ENCODE measurements around the gene PSG4. TPM values are rescaled to one million over a fixed set of nuclear protein-coding genes. Genes with fewer than 3 reads are reported as not detected.
"Not testable (repeated sequence)": the region's sequence is repeated elsewhere in the genome, so short reads cannot be mapped to it uniquely, and the experiment has no call there.

PSG4 gene
- total RNA-seq, 2 experiments from 2014 or later = not detected

DNA sequence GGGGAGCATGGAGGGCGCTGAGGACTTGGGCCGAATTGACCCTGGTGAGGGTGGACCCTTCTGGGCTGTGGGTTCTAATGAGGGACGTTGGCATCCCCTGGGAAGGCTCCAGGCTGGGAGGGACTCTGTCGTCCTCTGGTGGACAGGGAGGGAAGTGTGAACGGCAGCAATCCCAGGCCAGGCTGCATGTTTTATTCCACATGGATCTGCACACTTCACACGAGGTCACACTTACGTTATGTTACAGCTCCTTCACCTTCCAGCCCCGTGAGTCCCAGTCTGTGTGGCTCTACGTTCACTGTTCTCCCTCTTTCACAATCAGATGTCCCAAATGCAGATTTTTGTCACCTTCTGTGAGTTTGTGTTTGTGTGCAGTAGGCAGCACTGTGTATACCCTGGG, 17.3 kb downstream of the PSG4 start:
- H3K79me2 ChIP-seq (ENCODE audit: insufficient read depth, low read depth, low read length); CTCF ChIA-PET (ENCODE audit: unreplicated experiment); BruUV-seq (replicated peaks); H2AFZ ChIP-seq (ENCODE audit: low read length); H3K4me2 ChIP-seq (ENCODE audit: low read length); H3K9me3 ChIP-seq (ENCODE audit: low read length); H3K4me1 ChIP-seq (ENCODE audit: insufficient read depth, low read length, poor library complexity, severe bottlenecking); H4K20me1 ChIP-seq (ENCODE audit: insufficient read depth, low read length); H3K27ac ChIP-seq (ENCODE audit: low read depth, low read length, poor library complexity, severe bottlenecking); POLR2A ChIA-PET; DNase-seq (ENCODE audit: low spot score); H3K4me3 ChIP-seq (ENCODE audit: low read depth, low read length, poor library complexity, severe bottlenecking); H3K9me2 ChIP-seq (ENCODE audit: insufficient read depth, low read length); intact Hi-C loops (cut with micrococcal nuclease; ENCODE audit: unreplicated experiment); H3K36me3 ChIP-seq (ENCODE audit: insufficient read depth, low read length): not testable (repeated sequence)
- TF ChIP-seq, protein P1, sequence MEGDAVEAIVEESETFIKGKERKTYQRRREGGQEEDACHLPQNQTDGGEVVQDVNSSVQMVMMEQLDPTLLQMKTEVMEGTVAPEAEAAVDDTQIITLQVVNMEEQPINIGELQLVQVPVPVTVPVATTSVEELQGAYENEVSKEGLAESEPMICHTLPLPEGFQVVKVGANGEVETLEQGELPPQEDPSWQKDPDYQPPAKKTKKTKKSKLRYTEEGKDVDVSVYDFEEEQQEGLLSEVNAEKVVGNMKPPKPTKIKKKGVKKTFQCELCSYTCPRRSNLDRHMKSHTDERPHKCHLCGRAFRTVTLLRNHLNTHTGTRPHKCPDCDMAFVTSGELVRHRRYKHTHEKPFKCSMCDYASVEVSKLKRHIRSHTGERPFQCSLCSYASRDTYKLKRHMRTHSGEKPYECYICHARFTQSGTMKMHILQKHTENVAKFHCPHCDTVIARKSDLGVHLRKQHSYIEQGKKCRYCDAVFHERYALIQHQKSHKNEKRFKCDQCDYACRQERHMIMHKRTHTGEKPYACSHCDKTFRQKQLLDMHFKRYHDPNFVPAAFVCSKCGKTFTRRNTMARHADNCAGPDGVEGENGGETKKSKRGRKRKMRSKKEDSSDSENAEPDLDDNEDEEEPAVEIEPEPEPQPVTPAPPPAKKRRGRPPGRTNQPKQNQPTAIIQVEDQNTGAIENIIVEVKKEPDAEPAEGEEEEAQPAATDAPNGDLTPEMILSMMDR (conservative IDR thresholded peaks at IDR 0.05; ENCODE audit: low read length) = peak; percentile 49

DNA sequence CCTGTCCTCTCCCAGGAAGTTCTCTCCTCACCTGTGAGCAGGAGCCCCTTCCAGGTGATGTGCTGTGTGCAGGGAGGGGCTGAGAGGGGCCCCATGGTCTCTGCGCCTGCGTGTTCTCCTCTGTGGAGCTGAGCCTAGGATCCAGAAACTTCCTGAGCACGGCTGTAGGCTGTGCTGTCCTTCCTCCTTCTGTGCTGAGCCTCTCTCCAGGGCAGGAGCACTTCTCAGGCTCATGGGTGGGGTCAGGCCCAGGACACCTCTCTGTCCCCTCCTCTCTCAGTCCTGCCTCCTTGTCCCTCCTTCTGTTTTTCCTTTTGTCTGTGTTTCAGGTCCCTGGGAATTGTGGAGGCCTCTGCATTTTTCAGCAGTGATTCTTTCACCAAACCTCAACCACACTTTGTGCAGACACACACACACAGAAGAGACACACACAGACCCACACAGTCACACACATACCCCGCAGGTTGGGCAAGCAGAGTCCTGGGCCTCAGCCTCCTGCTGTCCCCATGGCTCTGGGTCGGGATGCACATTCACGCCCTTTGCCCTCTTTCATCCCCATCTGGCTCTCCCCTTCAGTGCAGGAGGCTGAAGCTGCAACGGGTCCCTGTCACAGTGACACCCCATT, 19.0 kb downstream of the PSG4 start, which contains the start of gene PSG5:
TSS of gene PSG5 (minus strand) at position 226 of the 625 bp plus-strand sequence. CDS start at position 95, 131 bp downstream.
- H3K79me2 ChIP-seq (ENCODE audit: insufficient read depth, low read depth, low read length); H3K9me3 ChIP-seq (ENCODE audit: low read length); intact Hi-C loops (cut with micrococcal nuclease; ENCODE audit: unreplicated experiment); CTCF ChIA-PET (ENCODE audit: unreplicated experiment); H3K36me3 ChIP-seq (ENCODE audit: insufficient read depth, low read length); BruUV-seq (replicated peaks); H3K4me2 ChIP-seq (ENCODE audit: low read length); H3K4me1 ChIP-seq (ENCODE audit: insufficient read depth, low read length, poor library complexity, severe bottlenecking); H2AFZ ChIP-seq (ENCODE audit: low read length); POLR2A ChIA-PET; DNase-seq (ENCODE audit: low spot score); H3K9me2 ChIP-seq (ENCODE audit: insufficient read depth, low read length); H4K20me1 ChIP-seq (ENCODE audit: insufficient read depth, low read length); H3K4me3 ChIP-seq (ENCODE audit: low read depth, low read length, poor library complexity, severe bottlenecking); H3K27ac ChIP-seq (ENCODE audit: low read depth, low read length, poor library complexity, severe bottlenecking): not testable (repeated sequence)

DNA sequence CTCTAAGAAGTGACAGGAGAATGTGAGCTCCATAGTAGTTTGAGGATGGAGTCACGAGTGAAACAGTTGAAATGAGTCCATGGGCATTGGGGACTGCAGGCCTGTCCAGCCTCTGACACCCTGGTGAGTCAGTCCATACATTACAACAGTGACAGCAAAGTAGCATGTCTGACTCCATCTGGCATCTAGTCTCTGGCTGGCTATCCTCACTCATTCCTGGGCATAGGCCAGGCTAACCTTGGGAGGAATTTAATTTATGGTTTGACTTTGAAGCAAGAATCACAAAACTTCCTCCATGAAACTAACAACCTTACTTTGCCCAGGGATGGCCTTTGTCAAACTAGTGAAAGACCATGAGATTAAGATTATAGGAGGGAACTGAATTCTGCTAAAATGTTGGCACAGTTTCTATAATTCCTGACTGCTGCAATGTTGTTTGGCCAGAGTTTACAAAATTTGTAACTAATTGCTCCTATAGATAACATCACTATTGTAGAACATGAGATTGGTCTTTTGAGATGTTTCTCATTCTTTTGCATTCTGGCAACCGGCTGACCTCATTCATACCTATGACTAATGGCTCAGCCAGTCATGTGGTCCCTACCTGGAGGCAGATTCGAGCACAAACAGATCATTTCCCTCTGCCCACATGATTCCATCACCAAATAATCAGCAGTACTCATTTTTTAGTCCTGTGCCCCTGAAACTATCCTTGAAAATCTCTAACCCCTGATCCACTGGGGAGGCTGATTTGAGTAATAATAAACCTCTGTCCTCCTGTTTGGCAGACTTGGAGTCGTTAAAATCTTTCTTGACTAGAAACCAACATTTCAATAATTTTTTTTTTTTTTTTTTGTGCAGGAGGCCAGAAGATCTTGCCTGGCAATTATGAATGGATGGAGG, 23.3 kb downstream of the PSG4 start:
- H3K4me2 ChIP-seq (ENCODE audit: low read length) = not testable (repeated sequence)

More for the DNA sequence above, 23.3 kb downstream of the PSG4 start:
- BruUV-seq (replicated peaks); POLR2A ChIA-PET; H3K9me2 ChIP-seq (ENCODE audit: insufficient read depth, low read length); intact Hi-C loops (cut with micrococcal nuclease; ENCODE audit: unreplicated experiment); CTCF ChIA-PET (ENCODE audit: unreplicated experiment); H3K36me3 ChIP-seq (ENCODE audit: insufficient read depth, low read length); H2AFZ ChIP-seq (ENCODE audit: low read length); H3K4me3 ChIP-seq (ENCODE audit: low read depth, low read length, poor library complexity, severe bottlenecking); H3K4me1 ChIP-seq (ENCODE audit: insufficient read depth, low read length, poor library complexity, severe bottlenecking); H4K20me1 ChIP-seq (ENCODE audit: insufficient read depth, low read length); H3K9me3 ChIP-seq (ENCODE audit: low read length); H3K79me2 ChIP-seq (ENCODE audit: insufficient read depth, low read depth, low read length); H3K27ac ChIP-seq (ENCODE audit: low read depth, low read length, poor library complexity, severe bottlenecking); DNase-seq (ENCODE audit: low spot score): not testable (repeated sequence)

Data from OCI-LY7 (cell line).